Karpas-422 (cell line): ENCODE data around the gene ARPC1A. TPM values are rescaled to one million over a fixed set of nuclear protein-coding genes. Genes with fewer than 3 reads are reported as not detected.

ENCODE experiments used
- DNase-seq: peaks from one replicate; pipeline ENCODE4 v3.0.0-alpha.2; 2015
- H2AFZ ChIP-seq: fragments of 200-600 bp; sonication (generic); 2 replicates; pipeline ENCODE4 v1.6.1; 2014; ENCODE audit warnings: antibody characterized with exemption, low read length, mixed read lengths
- H3K27ac ChIP-seq: fragments of 200-600 bp; sonication (generic); 2 replicates; pipeline ENCODE4 v1.5.1; 2014; ENCODE audit warnings: mild to moderate bottlenecking, low read length, moderate library complexity
- H3K27me3 ChIP-seq: fragments of 200-600 bp; sonication (generic); 2 replicates; pipeline ENCODE4 v1.6.1; 2014; ENCODE audit warnings: low read length, mixed read lengths
- H3K36me3 ChIP-seq: fragments of 200-600 bp; sonication (generic); 2 replicates; pipeline ENCODE4 v1.6.1; 2014; ENCODE audit warnings: low read length, mixed read lengths; ENCODE audit not compliant: insufficient read depth
- H3K4me1 ChIP-seq: fragments of 200-600 bp; sonication (generic); 2 replicates; pipeline ENCODE4 v1.6.1; 2014; ENCODE audit warnings: mild to moderate bottlenecking, low read length, mixed read lengths
- H3K4me2 ChIP-seq: fragments of 200-600 bp; sonication (generic); 2 replicates; pipeline ENCODE4 v1.6.1; 2014; ENCODE audit warnings: low read length, low read depth, mild to moderate bottlenecking; ENCODE audit not compliant: poor library complexity, severe bottlenecking
- H3K4me3 ChIP-seq: fragments of 200-600 bp; sonication (generic); 2 replicates; pipeline ENCODE4 v1.5.1; 2014; ENCODE audit warnings: mild to moderate bottlenecking, antibody characterized with exemption, low read length, mixed read lengths
- H3K79me2 ChIP-seq: fragments of 200-600 bp; sonication (generic); 2 replicates; pipeline ENCODE4 v1.6.1; 2014; ENCODE audit warnings: mild to moderate bottlenecking, low read length, mixed read lengths
- H3K9ac ChIP-seq: fragments of 200-600 bp; sonication (generic); 2 replicates; pipeline ENCODE4 v1.6.0; 2014; ENCODE audit warnings: low read length
- H3K9me2 ChIP-seq: fragments of 200-600 bp; sonication (generic), shearing (Covaris generic); replicated peaks from 2 replicates; pipeline ENCODE4 v1.6.0; 2014; ENCODE audit warnings: mild to moderate bottlenecking, low read length, moderate library complexity; ENCODE audit not compliant: insufficient read depth
- H3K9me3 ChIP-seq: fragments of 300-700, 200-600 bp; sonication (generic); 2 replicates; pipeline ENCODE4 v1.6.1; 2014; ENCODE audit warnings: low read length, mixed read lengths
- H4K20me1 ChIP-seq: fragments of 200-600 bp; sonication (generic); 2 replicates; pipeline ENCODE4 v1.6.1; 2014; ENCODE audit warnings: mild to moderate bottlenecking, antibody characterized with exemption, low read length, low read depth; ENCODE audit not compliant: insufficient read depth
- total RNA-seq: library from RNA; depleted of rRNA; stranded (reverse); fragments of >200 nt; shearing (Covaris generic); gene quantifications from 2 replicates; pipeline ENCODE4 v1.2.3, GENCODE V29; 2014; ENCODE audit warnings: low replicate concordance

The ARPC1A gene
- total RNA-seq, 1 experiment from 2014 or later: 39.4 TPM

DNA sequence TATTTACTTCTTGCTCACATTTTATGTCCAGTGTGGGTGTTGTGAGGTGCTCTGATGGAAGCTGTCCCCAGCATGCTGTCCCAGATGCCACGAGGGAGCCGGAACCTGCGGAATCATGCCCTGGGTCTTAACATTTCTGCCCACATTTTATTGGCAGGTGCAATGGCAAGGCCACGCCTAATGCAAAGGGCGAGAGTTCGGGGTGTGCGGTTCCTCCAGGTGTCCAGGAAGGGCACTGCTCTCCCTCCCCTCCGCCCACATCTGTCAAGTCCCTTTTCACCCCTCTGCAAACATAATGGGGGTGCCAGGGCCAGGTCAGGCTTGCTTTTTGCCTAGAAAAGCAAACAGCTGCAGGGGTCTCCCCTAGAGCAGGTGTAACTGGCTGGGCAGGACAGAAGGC is 66.3 kb downstream of the ARPC1A start:
- H3K9me2 ChIP-seq: no peaks in the 10 kb centered on the region
- H3K9me3 ChIP-seq: no peaks in the 10 kb centered on the region
- no peaks in the 10 kb centered on the region; the same call in 1 of the 2 replicates for H3K4me1 ChIP-seq
- H2AFZ ChIP-seq: no peak overlapping the region
- H4K20me1 ChIP-seq: peaks cover 21% of the 10 kb centered on the region
- H3K27me3 ChIP-seq: no peaks in the 10 kb centered on the region
- H3K4me3 ChIP-seq: no peak overlapping the region
- H3K9ac ChIP-seq: no peak overlapping the region
- no peak overlapping the region for H3K27ac ChIP-seq
- no peak overlapping the region for H3K4me2 ChIP-seq
- DNase-seq: no peak
- H3K36me3 ChIP-seq: peaks cover 16% of the 10 kb centered on the region
- H3K79me2 ChIP-seq: no peaks in the 10 kb centered on the region; the same call in 1 of the 2 replicates

- H3K4me1 ChIP-seq: no peaks in the 10 kb centered on the region; the same call in 1 of the 2 replicates
- H3K9ac ChIP-seq: no peak overlapping the region
- H3K27ac ChIP-seq: no peak overlapping the region
- H3K36me3 ChIP-seq: peaks cover 23% of the 10 kb centered on the region
- H4K20me1 ChIP-seq: peaks cover 26% of the 10 kb centered on the region
- no peak overlapping the region for H3K4me3 ChIP-seq
- no peaks in the 10 kb centered on the region; the same call in 1 of the 2 replicates for H3K79me2 ChIP-seq
- H3K9me3 ChIP-seq: no peaks in the 10 kb centered on the region
- peak; percentile 67 for DNase-seq
- H3K9me2 ChIP-seq: no peaks in the 10 kb centered on the region
- no peaks in the 10 kb centered on the region for H3K27me3 ChIP-seq
- H3K4me2 ChIP-seq: no peak overlapping the region
- H2AFZ ChIP-seq: no peak overlapping the region
Observed at GRCh38 chr7:99392659-99393354, 67.1 kb downstream of the ARPC1A start.

DNA sequence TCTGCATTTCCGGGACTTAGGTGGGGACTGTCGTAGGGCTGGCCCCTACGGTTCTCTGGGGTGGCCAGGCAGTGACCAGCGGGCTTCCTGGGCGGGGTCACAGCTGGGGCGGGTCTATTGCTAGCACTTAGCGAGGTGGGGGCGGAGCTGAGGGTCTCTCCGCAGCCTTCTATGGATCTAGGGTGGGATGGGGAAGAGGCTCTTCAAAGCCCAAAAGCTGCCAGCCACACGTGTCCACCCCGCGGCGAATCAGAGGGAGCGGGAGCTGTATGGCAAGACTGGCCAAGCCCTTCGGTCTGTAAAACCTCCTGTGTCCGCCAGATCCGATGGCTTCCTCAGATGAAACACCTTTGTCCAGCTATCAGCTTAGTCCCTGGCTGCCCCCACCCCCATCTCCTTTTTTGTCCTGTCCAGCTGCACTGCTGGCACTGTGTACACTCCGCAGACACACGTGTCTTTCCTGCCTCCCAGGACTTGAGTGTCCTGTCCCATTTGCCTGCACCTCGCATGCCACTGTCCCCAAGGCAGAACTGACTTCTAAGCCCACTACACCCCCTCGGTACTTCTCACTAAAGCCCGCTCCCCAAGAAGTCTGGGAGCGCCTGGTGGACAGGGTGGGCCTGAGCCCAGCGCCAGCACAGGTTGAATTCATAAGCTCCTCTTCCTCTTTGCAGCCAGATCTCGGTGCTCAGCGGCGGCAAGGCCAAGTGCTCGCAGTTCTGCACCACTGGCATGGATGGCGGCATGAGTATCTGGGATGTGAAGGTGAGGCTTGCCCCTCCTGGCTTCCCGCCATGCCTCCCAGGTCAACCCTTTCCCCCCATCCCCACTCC is 67.9 kb downstream of the ARPC1A start:
- Histone ChIP-seq H3K4me1 (no peaks in the 10 kb centered on the region; the same call in 1 of the 2 replicates), H3K9me3 (no peaks in the 10 kb centered on the region), H3K4me2 (no peak overlapping the region), H3K79me2 (no peaks in the 10 kb centered on the region; the same call in 1 of the 2 replicates), H3K9me2 (no peaks in the 10 kb centered on the region), H4K20me1 (peaks cover 26% of the 10 kb centered on the region), H3K9ac (no peak overlapping the region), H3K27ac (no peak overlapping the region), H2AFZ (no peak overlapping the region), H3K4me3 (no peak overlapping the region), H3K36me3 (peaks cover 30% of the 10 kb centered on the region), H3K27me3 (no peaks in the 10 kb centered on the region)
- no peak for DNase-seq

DNA sequence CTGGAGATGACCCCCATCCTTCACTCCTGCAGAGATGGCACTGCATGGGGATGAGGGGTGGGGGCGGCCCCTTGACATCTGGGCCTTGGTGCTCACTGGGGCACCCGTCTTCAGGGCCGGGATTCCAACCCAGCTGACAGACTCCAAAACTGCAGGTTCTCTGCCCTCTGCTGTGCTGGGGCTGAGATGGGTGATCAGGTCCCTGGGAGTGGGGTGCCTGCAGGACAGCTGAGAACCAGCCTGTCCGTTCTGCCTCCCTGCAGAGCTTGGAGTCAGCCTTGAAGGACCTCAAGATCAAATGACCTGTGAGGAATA is 68.4 kb downstream of the ARPC1A start:
- H3K27ac ChIP-seq: no peak overlapping the region
- H3K9me2 ChIP-seq: no peaks in the 10 kb centered on the region
- H3K9me3 ChIP-seq: no peaks in the 10 kb centered on the region
- no peak overlapping the region for H2AFZ ChIP-seq
- no peak overlapping the region for H3K4me3 ChIP-seq
- peaks cover 26% of the 10 kb centered on the region for H4K20me1 ChIP-seq
- no peaks in the 10 kb centered on the region for H3K27me3 ChIP-seq
- DNase-seq: no peak
- peaks cover 30% of the 10 kb centered on the region for H3K36me3 ChIP-seq
- no peaks in the 10 kb centered on the region; the same call in 1 of the 2 replicates for H3K4me1 ChIP-seq
- H3K79me2 ChIP-seq: no peaks in the 10 kb centered on the region; the same call in 1 of the 2 replicates
- H3K4me2 ChIP-seq: no peak overlapping the region
- H3K9ac ChIP-seq: no peak overlapping the region

- Histone ChIP-seq H3K4me3 (no peak overlapping the region), H3K9me2 (no peaks in the 10 kb centered on the region), H3K4me1 (no peaks in the 10 kb centered on the region; the same call in 1 of the 2 replicates), H3K9ac (no peak overlapping the region), H3K4me2 (no peak overlapping the region), H3K27me3 (no peaks in the 10 kb centered on the region), H3K79me2 (no peaks in the 10 kb centered on the region; the same call in 1 of the 2 replicates), H3K36me3 (peaks cover 30% of the 10 kb centered on the region), H4K20me1 (peaks cover 30% of the 10 kb centered on the region), H3K27ac (no peak overlapping the region), H2AFZ (no peak overlapping the region), H3K9me3 (no peaks in the 10 kb centered on the region)
- DNase-seq: no peak
Observed at GRCh38 chr7:99395616-99396327, 70.1 kb downstream of the ARPC1A start.

DNA sequence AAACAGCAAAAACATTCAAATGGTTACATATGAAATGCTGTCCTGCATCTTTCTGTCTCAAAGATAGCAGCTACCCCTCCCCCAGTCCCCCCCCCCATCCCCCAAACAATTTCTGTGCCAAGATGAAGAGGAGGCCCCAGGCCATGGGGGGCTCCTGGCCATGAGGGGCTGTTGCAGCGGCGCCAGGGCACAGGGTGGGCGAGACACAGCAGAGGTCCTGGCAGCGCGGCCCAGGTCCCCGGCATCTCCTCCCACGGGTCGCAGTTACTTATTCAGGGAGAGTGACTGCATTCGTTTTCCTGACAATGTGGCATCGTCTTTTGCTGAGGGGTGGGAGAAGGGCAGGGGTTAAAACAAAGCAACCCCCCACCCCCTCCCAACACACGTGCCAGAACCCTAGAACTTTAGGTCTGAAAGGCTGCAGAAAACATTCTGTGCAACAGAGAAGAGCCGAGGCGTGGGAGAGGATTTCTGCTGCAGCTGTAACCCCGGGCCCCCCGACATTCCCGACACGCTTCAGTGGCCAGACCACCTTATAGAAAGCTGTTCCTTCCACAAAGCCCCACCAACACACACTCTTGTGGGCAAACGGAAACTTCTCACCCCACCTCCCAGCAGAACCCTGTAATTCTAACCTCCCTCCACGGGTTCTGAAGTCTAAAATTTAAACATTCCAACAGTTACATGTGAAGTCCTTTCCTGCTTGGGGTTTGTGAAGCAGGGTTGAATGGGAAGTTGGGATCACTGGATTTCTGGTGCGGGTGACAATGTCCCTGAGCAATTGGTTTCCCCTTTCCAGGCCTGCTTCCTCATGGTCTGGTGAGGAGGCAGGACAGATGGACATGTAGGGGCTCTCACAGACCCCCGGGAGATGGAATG is 71.0 kb downstream of the ARPC1A start:
- H4K20me1 ChIP-seq: peaks cover 30% of the 10 kb centered on the region
- no peak overlapping the region for H3K9ac ChIP-seq
- no peaks in the 10 kb centered on the region; the same call in 1 of the 2 replicates for H3K79me2 ChIP-seq
- H3K9me3 ChIP-seq: no peaks in the 10 kb centered on the region
- H2AFZ ChIP-seq: no peak overlapping the region
- no peak overlapping the region for H3K4me3 ChIP-seq
- H3K27ac ChIP-seq: no peak overlapping the region
- H3K4me2 ChIP-seq: no peak overlapping the region
- DNase-seq: no peak
- H3K27me3 ChIP-seq: no peaks in the 10 kb centered on the region
- peaks cover 26% of the 10 kb centered on the region for H3K36me3 ChIP-seq
- H3K4me1 ChIP-seq: no peaks in the 10 kb centered on the region; the same call in 1 of the 2 replicates
- no peaks in the 10 kb centered on the region for H3K9me2 ChIP-seq

DNA sequence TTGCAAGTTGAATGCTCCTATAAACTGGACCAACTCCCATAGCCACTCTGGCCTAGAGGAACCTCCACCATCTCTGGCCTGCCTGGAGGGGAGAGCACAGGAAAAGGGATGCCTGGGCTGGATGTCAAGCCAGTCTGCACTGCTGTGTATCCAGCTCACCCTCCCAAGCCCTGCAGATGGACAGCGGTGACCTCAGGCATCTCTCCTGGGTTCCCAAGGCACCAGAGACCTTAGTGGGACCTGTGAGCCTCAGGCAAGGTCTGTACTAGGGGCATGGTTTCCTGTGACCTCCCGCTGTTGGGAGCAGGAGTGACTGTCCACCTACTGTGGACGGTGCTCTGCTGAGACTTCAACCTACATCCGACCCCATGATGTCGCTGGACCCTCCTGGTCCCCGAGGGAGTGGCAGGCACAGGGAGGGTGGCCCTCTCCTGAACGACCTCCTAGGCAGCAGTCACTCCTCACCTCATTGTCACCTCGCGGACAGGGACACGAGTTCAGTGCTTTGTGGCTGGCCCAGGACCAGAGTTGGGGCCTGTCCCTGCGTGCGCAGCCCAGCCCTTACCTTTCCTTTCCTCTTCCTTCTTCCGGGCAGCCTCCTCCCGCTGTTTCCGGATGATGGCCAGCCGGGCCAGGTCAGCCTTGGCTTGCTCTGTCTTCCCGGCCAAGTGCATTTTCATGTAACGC is 71.7 kb downstream of the ARPC1A start:
- no peak overlapping the region for H3K27ac ChIP-seq
- H3K4me2 ChIP-seq: no peak overlapping the region
- no peaks in the 10 kb centered on the region; the same call in 1 of the 2 replicates for H3K79me2 ChIP-seq
- peaks cover 22% of the 10 kb centered on the region for H3K36me3 ChIP-seq
- H3K27me3 ChIP-seq: no peaks in the 10 kb centered on the region
- no peak overlapping the region for H3K9ac ChIP-seq
- H4K20me1 ChIP-seq: peaks cover 30% of the 10 kb centered on the region
- H3K9me2 ChIP-seq: no peaks in the 10 kb centered on the region
- no peak overlapping the region for H3K4me3 ChIP-seq
- no peaks in the 10 kb centered on the region; the same call in 1 of the 2 replicates for H3K4me1 ChIP-seq
- no peak overlapping the region for H2AFZ ChIP-seq
- no peaks in the 10 kb centered on the region for H3K9me3 ChIP-seq
- no peak for DNase-seq
